GM23248 (cell line): ENCODE data around the gene P2RX2. TPM values are rescaled to one million over a fixed set of nuclear protein-coding genes. Genes with fewer than 3 reads are reported as not detected.

Source experiments
- DNase-seq: peaks from one replicate; pipeline ENCODE4 v3.0.0-alpha.2; 2015
- H2AFZ ChIP-seq: fragments of 200-600 bp; sonication (generic); 2 replicates; pipeline ENCODE4 v1.6.1; 2016; ENCODE audit warnings: antibody characterized with exemption
- H3F3A ChIP-seq: fragments of 200-600 bp; sonication (generic); 2 replicates; pipeline ENCODE4 v1.6.1; 2016; ENCODE audit warnings: mild to moderate bottlenecking, antibody characterized with exemption, mixed run types; ENCODE audit not compliant: insufficient read depth
- H3K27ac ChIP-seq: fragments of 200-600 bp; sonication (generic); 2 replicates; pipeline ENCODE4 v1.5.1; 2016; ENCODE audit warnings: mild to moderate bottlenecking
- H3K27me3 ChIP-seq: fragments of 200-600 bp; sonication (generic); replicated peaks from 2 replicates; pipeline ENCODE4 v1.6.1; 2016; ENCODE audit warnings: mild to moderate bottlenecking; ENCODE audit not compliant: insufficient read depth
- H3K36me3 ChIP-seq: fragments of 200-600 bp; sonication (generic); 2 replicates; pipeline ENCODE4 v1.6.1; 2016; ENCODE audit warnings: low read depth, mild to moderate bottlenecking
- H3K4me1 ChIP-seq: fragments of 200-600 bp; sonication (generic); 2 replicates; pipeline ENCODE4 v1.6.1; 2016; ENCODE audit warnings: mild to moderate bottlenecking; ENCODE audit not compliant: insufficient read depth
- H3K4me2 ChIP-seq: fragments of 200-600 bp; sonication (generic); one replicate; pipeline ENCODE4 v1.6.1; 2016; ENCODE audit warnings: mild to moderate bottlenecking; ENCODE audit not compliant: unreplicated experiment
- H3K4me3 ChIP-seq: fragments of 200-600 bp; sonication (generic); 2 replicates; pipeline ENCODE4 v1.5.1; 2016; ENCODE audit warnings: mild to moderate bottlenecking
- H3K79me2 ChIP-seq: fragments of 200-600 bp; sonication (generic); 2 replicates; pipeline ENCODE4 v1.6.1; 2016; ENCODE audit warnings: mild to moderate bottlenecking; ENCODE audit not compliant: insufficient read depth
- H3K9ac ChIP-seq: fragments of 200-600 bp; sonication (generic); 2 replicates; pipeline ENCODE4 v1.6.1; 2016; ENCODE audit warnings: mild to moderate bottlenecking
- H3K9me2 ChIP-seq: fragments of 200-600 bp; sonication (generic); 2 replicates; pipeline ENCODE4 v1.6.1; 2016; ENCODE audit warnings: mixed run types, mild to moderate bottlenecking, moderate library complexity; ENCODE audit not compliant: insufficient read depth
- H3K9me3 ChIP-seq: fragments of 200-600 bp; sonication (generic); one replicate; pipeline ENCODE4 v1.6.1; 2017; ENCODE audit warnings: low read depth
- H4K20me1 ChIP-seq: fragments of 200-600 bp; sonication (generic); 2 replicates; pipeline ENCODE4 v1.6.0; 2016; ENCODE audit not compliant: insufficient read depth
- EZH2 ChIP-seq: fragments of 200-600 bp; sonication (generic); IDR thresholded peaks from 2 replicates; pipeline ENCODE4 v1.6.1; 2018; ENCODE audit warnings: antibody characterized with exemption, mild to moderate bottlenecking; ENCODE audit not compliant: insufficient read depth, poor library complexity, severe bottlenecking
- EZH2phosphoT487 ChIP-seq: fragments of 200-600 bp; sonication (generic); IDR thresholded peaks from 2 replicates; pipeline ENCODE4 v1.6.1; 2018; ENCODE audit warnings: antibody characterized with exemption, moderate library complexity, mild to moderate bottlenecking, low read depth; ENCODE audit not compliant: insufficient read depth
- WGBS, 2 experiments: methylation state at CpG; one replicate each; pipeline ENCODE4 v1.1.6; 2015 to 2017; ENCODE audit warnings: low lambda C conversion rate in 2 of 2, low coverage in 1 of 2; ENCODE audit errors: missing lambda C conversion rate in 2 of 2; 5-methylcytosine and 5-hydroxymethylcytosine counted together
- in situ Hi-C: fragments of 300-500 bp; cut with MboI; formaldehyde crosslinking; loops from 2 replicates; pipeline ENCODE4 v1.15.0; 2020
- polyA plus RNA-seq: library from polyadenylated mRNA; unstranded; fragments of >200 nt; fragmentation: Nextera tagmentation; extraction: Ambion mirVana; gene quantifications from 2 replicates; pipeline ENCODE4 v1.2.1, GENCODE V29; 2016
- total RNA-seq: library from RNA; depleted of rRNA; stranded (reverse); fragments of >200 nt; shearing (Covaris generic); gene quantifications from 2 replicates; pipeline ENCODE4 v1.2.3, GENCODE V29; 2014

Gene P2RX2
- total and polyA plus RNA-seq, 2 experiments from 2014 or later: not detected

DNA sequence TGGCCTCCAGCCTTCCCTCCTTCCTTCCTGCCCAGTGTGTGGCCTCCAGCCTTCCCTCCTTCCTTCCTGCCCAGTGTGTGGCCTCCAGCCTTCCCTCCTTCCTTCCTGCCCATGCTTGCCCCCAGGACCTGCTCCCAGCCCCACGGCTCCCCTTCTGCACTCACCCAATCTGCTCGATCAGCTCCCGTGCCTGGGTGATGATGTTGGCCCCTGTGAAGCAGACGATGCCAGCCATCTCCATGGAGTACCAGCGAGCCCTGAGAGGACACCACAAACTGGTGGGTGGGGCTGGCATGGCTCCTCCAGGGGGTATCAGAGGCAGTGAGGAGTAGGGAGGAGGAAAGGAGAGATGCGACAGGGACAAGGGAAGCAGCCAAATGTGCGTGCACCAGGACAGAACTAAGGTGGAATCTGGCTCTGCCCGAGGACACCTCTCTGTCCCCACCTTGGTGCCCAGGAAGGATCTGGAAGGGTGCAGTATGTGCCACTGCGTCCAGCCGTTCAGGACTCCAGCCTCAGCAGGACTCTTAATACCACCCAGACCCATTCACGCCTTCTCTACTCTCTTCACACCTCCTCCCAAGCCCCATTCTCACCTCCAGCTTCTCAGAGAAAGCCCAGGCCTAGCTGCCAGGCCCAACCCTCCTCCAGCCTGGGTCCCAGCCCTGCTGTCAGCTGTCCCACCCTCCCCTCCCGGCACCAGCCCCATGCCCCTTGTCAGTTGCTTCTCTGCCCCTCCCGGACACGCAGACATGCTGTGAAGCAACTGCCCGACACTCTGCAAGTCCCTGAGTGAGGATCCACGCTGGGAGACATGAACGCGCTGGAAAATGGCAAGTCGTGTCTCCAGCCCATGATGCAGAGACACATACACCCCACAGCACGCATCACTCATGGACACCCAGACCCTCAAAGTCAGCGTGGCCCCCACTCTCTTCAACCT lies 45.9 kb downstream of the P2RX2 start:
- 89 to 93% methylated on average over 20 to 21 of the region's 21 CpGs for WGBS, 2 experiments
- H3K9me2 ChIP-seq: no peaks in the 10 kb centered on the region

DNA sequence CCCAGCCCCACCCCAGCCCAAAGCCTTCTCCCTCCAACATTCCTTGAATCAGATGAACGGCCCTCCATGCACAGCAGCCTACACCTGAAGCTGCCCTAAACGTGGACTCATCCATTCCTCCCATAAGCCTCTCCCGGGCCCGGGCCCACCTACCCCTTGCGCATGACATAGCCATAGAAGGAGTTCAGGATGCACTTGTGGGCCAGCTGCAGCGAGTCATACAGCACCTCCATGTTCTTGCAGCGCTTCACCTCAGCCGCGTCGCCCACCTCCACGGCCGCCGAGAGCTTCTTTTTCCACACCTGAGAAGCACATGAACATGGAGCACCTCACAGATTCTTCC lies 46.5 kb downstream of the P2RX2 start:
- DNase-seq: no peak
- H3K27ac ChIP-seq: no peak overlapping the region
- no peak overlapping the region for H3K4me3 ChIP-seq
- TF ChIP-seq EZH2phosphoT487: no peak
- no peak for TF ChIP-seq EZH2
- H3K4me1 ChIP-seq: no peaks in the 10 kb centered on the region
- in situ Hi-C loops: no loop called here
- no peaks in the 10 kb centered on the region for H3K9me3 ChIP-seq
- H3K9ac ChIP-seq: no peak overlapping the region
- no peak overlapping the region for H3K4me2 ChIP-seq
- no peaks in the 10 kb centered on the region for H3K27me3 ChIP-seq
- no peaks in the 10 kb centered on the region for H3F3A ChIP-seq
- no peak overlapping the region for H2AFZ ChIP-seq
- no peaks in the 10 kb centered on the region for H4K20me1 ChIP-seq
- H3K9me2 ChIP-seq: no peaks in the 10 kb centered on the region
- WGBS, 2 experiments: 98% methylated on average over 13 of the region's 13 CpGs
- H3K36me3 ChIP-seq: no peaks in the 10 kb centered on the region; the same call in 1 of the 2 replicates
- H3K79me2 ChIP-seq: no peaks in the 10 kb centered on the region

More for the DNA sequence above, 45.9 kb downstream of the P2RX2 start:
- no peak for DNase-seq
- TF ChIP-seq EZH2 (no peak), EZH2phosphoT487 (no peak)
- H3K9ac ChIP-seq: no peak overlapping the region
- in situ Hi-C loops: no loop called here
- no peak overlapping the region for H2AFZ ChIP-seq
- H3F3A ChIP-seq: no peaks in the 10 kb centered on the region
- H3K27ac ChIP-seq: no peak overlapping the region
- H3K36me3 ChIP-seq: no peaks in the 10 kb centered on the region; the same call in 1 of the 2 replicates
- no peaks in the 10 kb centered on the region for H3K79me2 ChIP-seq
- H3K27me3 ChIP-seq: no peaks in the 10 kb centered on the region
- H3K9me3 ChIP-seq: no peaks in the 10 kb centered on the region
- no peaks in the 10 kb centered on the region for H4K20me1 ChIP-seq
- H3K4me3 ChIP-seq: no peak overlapping the region
- no peak overlapping the region for H3K4me2 ChIP-seq
- H3K4me1 ChIP-seq: no peaks in the 10 kb centered on the region

DNA sequence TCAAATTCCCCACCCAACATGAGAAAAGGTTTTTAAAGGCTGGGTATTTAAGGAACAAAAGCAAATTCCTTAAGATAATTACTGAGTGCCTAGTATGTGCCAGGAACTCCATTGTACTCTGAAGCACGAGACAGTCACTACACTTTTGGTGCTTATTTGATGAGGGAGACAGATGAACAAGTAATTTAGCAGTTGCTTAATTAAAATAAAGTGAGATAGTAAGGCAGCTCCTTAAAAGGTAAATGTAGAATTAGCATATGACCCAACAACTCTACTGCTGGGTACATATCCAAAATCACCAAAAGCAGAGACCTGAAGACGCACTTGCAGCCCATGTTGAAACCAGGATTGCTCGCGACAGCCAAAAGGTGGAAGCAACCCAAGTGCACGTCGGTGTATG lies 47.2 kb downstream of the P2RX2 start:
- no peak for TF ChIP-seq EZH2
- no peak for TF ChIP-seq EZH2phosphoT487
- H3K27me3 ChIP-seq: no peaks in the 10 kb centered on the region
- no peak overlapping the region for H3K4me3 ChIP-seq
- H3K4me1 ChIP-seq: no peaks in the 10 kb centered on the region
- DNase-seq: no peak
- in situ Hi-C loops: no loop called here
- H3K9me2 ChIP-seq: no peaks in the 10 kb centered on the region
- no peaks in the 10 kb centered on the region for H3K79me2 ChIP-seq
- no peaks in the 10 kb centered on the region; the same call in 1 of the 2 replicates for H3K36me3 ChIP-seq
- H3K27ac ChIP-seq: no peak overlapping the region
- H2AFZ ChIP-seq: no peak overlapping the region
- H3K9me3 ChIP-seq: no peaks in the 10 kb centered on the region
- no peak overlapping the region for H3K4me2 ChIP-seq
- 98 to 99% methylated on average over 6 of the region's 6 CpGs for WGBS, 2 experiments
- no peaks in the 10 kb centered on the region for H4K20me1 ChIP-seq
- no peak overlapping the region for H3K9ac ChIP-seq
- H3F3A ChIP-seq: no peaks in the 10 kb centered on the region

DNA sequence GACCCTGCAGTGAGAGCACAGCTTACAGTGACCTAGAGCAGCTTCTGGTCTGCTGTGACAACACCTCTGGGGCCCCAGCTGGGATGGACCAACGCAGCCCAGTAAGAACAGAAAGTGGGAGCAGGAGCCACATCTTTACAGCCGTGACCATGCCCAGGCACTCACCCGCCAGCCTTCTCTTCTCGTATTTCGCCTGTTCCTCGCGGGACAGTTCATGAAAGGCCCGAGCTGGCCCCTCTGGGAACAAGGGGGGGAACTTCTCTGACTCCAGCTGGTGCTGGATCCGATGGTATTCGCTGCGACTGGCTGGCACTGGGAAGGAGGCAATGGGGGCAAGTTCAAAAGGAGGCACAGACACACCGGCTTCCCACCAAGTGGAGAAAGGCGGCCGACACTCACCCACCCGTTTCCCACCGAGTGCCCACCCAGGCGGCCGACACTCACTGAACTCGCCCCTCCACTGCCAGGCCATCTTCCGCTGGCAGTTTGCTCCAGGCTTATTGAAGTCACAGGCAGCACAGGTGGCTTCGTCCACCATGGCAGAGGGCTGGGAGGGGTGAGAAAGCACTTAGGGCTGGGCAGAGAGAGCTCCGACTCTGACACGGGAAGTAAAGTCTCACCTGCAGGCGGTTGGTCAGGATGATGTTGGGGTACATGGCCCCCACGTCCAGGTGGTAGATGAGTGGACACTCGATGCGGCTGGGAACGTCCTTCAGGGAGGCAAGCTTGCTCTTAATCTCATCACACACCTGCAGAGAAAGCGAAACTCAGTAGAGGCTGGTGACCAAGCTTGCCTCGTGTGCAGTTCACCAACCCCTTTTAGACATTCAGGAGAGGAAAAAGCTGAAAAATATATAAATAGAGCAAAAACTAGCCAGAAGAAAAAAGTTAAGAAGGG lies 49.9 kb downstream of the P2RX2 start:
- no peaks in the 10 kb centered on the region for H3K79me2 ChIP-seq
- H3K9ac ChIP-seq: no peak overlapping the region
- H2AFZ ChIP-seq: no peak overlapping the region
- no peaks in the 10 kb centered on the region for H3K9me3 ChIP-seq
- no peaks in the 10 kb centered on the region; the same call in 1 of the 2 replicates for H3K36me3 ChIP-seq
- WGBS, 2 experiments: 97 to 98% methylated on average over 29 to 30 of the region's 30 CpGs
- DNase-seq: no peak
- in situ Hi-C loops: no loop called here
- H3K4me1 ChIP-seq: no peaks in the 10 kb centered on the region
- H4K20me1 ChIP-seq: no peaks in the 10 kb centered on the region
- no peaks in the 10 kb centered on the region for H3K9me2 ChIP-seq
- no peak overlapping the region for H3K4me3 ChIP-seq
- TF ChIP-seq EZH2: no peak
- no peak for TF ChIP-seq EZH2phosphoT487
- no peaks in the 10 kb centered on the region for H3K27me3 ChIP-seq
- no peaks in the 10 kb centered on the region for H3F3A ChIP-seq
- no peak overlapping the region for H3K4me2 ChIP-seq
- no peak overlapping the region for H3K27ac ChIP-seq
